H1 (cell line): Measurements from ENCODE around the gene EPB41L1. TPM values are rescaled to one million over a fixed set of nuclear protein-coding genes. Genes with fewer than 3 reads are reported as not detected.

Source experiments
- HDAC6 ChIP-seq: IDR thresholded peaks from one replicate; pipeline ENCODE4 v1.7.1; 2012; ENCODE audit warnings: low read depth, mild to moderate bottlenecking, inconsistent platforms, low read length, moderate library complexity
- JUND ChIP-seq: IDR thresholded peaks from 2 replicates; pipeline ENCODE4 v1.6.1; 2011; ENCODE audit warnings: mild to moderate bottlenecking, improper control_type of control experiment, low read length
- KDM5A ChIP-seq: fragments of 200-600 bp; IDR thresholded peaks from 2 replicates; pipeline ENCODE4 v1.7.1; 2012; ENCODE audit warnings: mild to moderate bottlenecking, low read length, inconsistent platforms, mixed read lengths
- SIRT6 ChIP-seq: IDR thresholded peaks from one replicate; pipeline ENCODE4 v1.7.1; 2012; ENCODE audit warnings: low read length, inconsistent platforms
- YY1 ChIP-seq: IDR thresholded peaks from 2 replicates; pipeline ENCODE4 v1.6.1; 2011; ENCODE audit warnings: low read depth, mild to moderate bottlenecking, low read length
- polyA plus RNA-seq, 7 experiments: library from polyadenylated mRNA; depleted of rRNA in 3 of 7; stranded (reverse) in 5 of 7; unstranded in 2 of 7; fragments of >200 nt in 5 of 7; fragments of 200-250 nt in 2 of 7; gene quantifications; 1 replicate in 5 of 7; 2 replicates in 1 of 7; 4 replicates in 1 of 7; pipeline versions ENCODE4 v1.2.1 to v1.2.3, GENCODE V29; 2011 to 2013; ENCODE audit warnings: missing spikeins in 2 of 7, mixed read lengths in 2 of 7
- total RNA-seq: library from RNA; stranded (reverse); fragmentation: NEBNext Ultra II Directional; extraction: Animal tissue kit (Norgen Biotek cat#: 25700); gene quantifications from 2 replicates; pipeline ENCODE4 v1.2.1, GENCODE V29; 2021

The EPB41L1 gene
- total and polyA plus RNA-seq, 2 of the 8 experiments (the other 6 are each of a cell fraction or from before 2014, with no cell fraction given): 14.8 to 36.0 TPM

GRCh38 chr20:36150847-36151539 lies 3.5 kb upstream of the EPB41L1 start (continued):
- no peak for TF ChIP-seq JUND
- TF ChIP-seq KDM5A: no peak
- TF ChIP-seq HDAC6: no peak
- TF ChIP-seq SIRT6: no peak
- TF ChIP-seq YY1: no peak
